GM12874 (cell line): Measurements from ENCODE around the gene ACADVL.

ENCODE experiments used
- CTCF ChIP-seq: IDR thresholded peaks from 2 replicates; pipeline ENCODE4 v1.5.1; 2011; ENCODE audit warnings: low read depth, mild to moderate bottlenecking, control low read depth, low read length, moderate library complexity; ENCODE audit not compliant: insufficient read depth

Gene ACADVL

DNA sequence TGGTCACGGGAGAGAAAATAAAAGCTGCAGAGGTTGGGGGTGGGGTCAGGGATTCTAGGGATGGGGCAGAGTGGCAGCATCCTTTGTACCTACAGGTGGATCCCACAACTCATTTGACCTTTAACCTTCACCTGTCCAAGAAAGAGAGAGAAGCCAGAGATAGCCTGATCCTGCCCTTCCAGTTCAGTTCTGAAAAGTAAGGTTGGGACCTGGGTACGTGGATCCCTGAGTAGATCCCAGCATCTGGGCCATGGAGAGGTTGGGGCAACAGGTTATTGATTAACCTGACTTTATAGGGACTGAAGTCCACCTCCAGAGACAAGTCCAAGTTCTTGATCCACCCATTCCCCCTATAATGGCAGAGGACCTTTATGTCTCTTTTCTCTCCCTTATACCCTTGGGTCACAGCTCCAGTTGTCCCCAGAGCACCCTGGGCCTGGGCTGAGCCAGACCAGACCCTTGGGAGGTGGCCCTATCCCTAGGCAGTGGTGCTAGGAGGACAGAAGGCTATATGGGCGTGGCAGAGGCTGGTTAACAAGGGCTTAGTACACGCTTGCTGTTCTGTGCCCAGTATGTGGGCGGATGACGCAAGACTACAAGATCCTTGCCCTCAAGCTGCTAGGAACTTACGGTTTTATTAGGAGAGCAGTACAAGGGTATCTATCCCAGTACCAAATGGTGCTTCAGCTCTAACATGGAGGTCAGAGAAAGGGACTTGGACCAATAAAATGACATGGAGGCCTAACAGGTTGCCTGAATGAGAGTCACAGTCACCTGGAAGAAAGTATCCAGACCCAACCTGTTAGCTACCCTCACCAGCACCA is 39.2 kb downstream of the ACADVL start:
- TF ChIP-seq CTCF: no peak

GRCh38 chr17:7259555-7259889 is 39.8 kb downstream of the ACADVL start:
- no peak for TF ChIP-seq CTCF

GRCh38 chr17:7260151-7260550 is 40.4 kb downstream of the ACADVL start:
- no peak for TF ChIP-seq CTCF

DNA sequence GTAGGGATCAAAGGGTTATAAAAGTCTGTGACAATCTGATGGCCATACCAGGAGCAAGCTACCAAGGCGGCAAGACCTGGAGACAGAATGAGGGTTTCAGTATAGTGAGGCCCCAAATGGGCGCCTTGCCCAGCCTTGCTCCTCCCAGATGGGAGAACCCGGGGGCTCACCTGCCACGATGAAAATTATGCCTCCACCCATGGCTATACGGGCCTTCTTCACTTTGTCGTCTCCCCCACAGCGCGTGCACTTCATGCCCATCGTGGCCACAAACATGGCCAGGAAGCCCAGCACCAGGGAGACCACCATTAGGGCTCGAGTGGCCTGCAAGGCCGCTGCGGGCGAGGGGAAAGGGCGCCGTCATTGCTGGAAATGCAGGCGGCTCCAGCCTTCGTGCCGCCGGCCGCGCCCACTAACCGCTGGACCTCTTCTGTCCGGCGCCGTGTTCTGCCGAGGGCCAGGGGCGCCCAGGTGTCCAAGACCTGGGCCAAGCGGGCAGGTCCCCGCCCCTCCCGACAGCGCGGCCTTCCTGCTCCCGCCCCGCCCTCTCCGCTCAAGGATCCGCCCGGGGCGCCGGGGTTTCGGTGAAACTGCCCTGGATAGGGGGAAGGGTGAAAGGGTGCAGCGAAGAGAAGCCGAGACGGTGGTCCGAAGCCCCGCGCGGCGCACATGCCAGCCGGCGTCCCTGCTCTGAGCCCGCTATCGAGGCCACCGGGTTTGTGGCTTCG is 41.1 kb downstream of the ACADVL start:
- TF ChIP-seq CTCF: no peak

DNA sequence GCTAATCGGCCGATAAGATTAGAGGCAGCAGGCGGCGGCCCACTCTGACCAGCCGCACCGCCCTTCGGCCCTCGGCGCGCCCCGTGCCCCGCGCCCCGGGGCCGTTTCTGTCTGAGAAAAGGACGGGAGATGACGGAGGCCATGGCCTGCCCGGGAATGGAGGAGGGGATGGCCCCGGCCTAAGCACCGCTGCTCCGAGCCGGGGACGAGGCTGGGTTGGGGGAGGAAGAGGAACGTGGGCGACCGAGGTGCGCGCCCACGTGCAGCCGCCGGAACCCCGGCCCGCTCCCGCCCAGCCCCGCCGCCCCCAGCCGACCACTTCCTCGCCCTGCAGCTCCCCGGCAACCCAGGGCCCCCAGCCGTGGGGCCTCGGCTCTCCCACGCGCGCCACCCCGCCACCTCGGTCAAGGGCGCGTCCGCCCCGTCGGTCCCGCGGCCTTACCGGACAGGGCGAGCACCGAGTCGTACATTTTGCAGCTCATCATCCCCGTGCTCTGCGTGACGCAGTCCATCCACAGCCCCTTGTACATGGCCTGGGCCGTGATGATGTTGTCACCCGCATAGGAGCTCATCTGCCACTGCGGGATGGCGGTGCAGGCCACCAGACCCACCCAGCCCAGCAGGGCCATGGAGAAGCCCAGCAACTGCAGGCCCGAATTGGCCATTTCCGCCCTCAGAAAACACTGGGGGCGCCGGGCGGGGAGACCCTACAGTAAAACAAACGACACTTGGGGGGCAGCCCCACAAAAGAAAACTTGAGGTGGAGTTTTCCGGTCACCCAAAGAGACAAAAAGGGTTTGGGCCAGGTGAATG is 41.8 kb downstream of the ACADVL start:
- TF ChIP-seq CTCF: no peak

DNA sequence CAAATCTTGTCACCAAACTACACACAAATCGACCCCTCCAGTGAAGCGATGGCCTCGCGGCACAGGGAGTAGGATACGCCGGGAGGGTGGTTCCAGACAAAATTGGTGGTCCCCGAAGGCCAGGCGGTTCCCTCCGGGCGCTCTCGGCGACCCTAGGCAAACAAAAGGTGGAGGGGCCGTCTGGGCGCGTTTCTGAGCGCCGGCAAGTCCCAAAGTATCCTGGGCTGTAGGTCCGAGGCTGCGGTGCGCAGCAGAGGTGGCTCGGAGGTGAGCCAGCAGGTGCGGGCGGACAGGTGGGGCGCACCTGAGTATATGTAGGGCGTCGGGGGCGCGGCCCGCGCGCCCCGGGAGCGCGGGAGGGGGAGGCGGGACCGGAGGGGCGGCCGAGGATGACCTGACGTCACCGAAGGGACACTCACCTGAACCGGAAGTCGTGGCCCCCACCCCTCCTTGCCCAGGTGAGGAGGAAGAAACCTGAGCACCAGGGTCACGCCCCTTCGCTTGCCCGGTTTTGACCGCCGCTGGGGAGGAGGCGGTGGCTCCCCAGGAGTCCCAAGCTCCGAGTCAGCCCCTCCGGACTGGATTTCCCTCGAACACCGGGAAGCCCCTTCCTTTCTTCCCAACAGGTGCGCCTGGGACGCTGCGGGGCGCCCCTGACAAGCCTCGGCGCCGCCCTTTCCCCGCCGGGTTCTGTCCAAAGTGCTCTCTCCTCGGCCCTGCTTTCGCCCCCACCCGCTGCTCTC is 42.6 kb downstream of the ACADVL start, which contains the start of gene CLDN7:
Gene CLDN7 (minus strand): TSS at position 287 of the 743 bp plus-strand sequence. CDS start 435 bp downstream, outside the sequence.
- no peak for TF ChIP-seq CTCF
